ENCODE data around the gene RFTN1.

RFTN1 gene

GRCh38 chr3:16463119-16463518 lies 50.4 kb downstream of the RFTN1 start:
- DNase-seq: no peak

- DNase-seq: no peak
Observed at GRCh38 chr3:16462679-16463078, 50.8 kb downstream of the RFTN1 start.

- no peak for DNase-seq
Observed at GRCh38 chr3:16461463-16462245, 51.8 kb downstream of the RFTN1 start.

- DNase-seq: no peak
Observed at GRCh38 chr3:16460886-16461285, 52.6 kb downstream of the RFTN1 start.

- no peak for DNase-seq
Observed at GRCh38 chr3:16460273-16460672, 53.2 kb downstream of the RFTN1 start.

GRCh38 chr3:16456784-16457415 lies 56.6 kb downstream of the RFTN1 start:
- no peak for DNase-seq

- DNase-seq: no peak
Observed at GRCh38 chr3:16455966-16456365, 57.5 kb downstream of the RFTN1 start.

- no peak for DNase-seq
Observed at GRCh38 chr3:16455001-16455400, 58.5 kb downstream of the RFTN1 start.

- no peak for DNase-seq
Observed at GRCh38 chr3:16452261-16452660, 61.2 kb downstream of the RFTN1 start.

GRCh38 chr3:16449369-16449768 lies 64.1 kb downstream of the RFTN1 start:
- no peak for DNase-seq

GRCh38 chr3:16448639-16449070 lies 64.8 kb downstream of the RFTN1 start:
- DNase-seq: no peak

- no peak for DNase-seq
Observed at GRCh38 chr3:16447135-16447534, 66.4 kb downstream of the RFTN1 start.

- no peak for DNase-seq
Observed at GRCh38 chr3:16444344-16444743, 69.2 kb downstream of the RFTN1 start.

GRCh38 chr3:16442730-16443129 lies 70.8 kb downstream of the RFTN1 start:
- DNase-seq: no peak

- DNase-seq: no peak
Observed at GRCh38 chr3:16441371-16441875, 72.1 kb downstream of the RFTN1 start.

- DNase-seq: no peak
Observed at GRCh38 chr3:16439848-16440708, 73.4 kb downstream of the RFTN1 start.

- DNase-seq: no peak
Observed at GRCh38 chr3:16439163-16439847, 74.2 kb downstream of the RFTN1 start.

- DNase-seq: no peak
Observed at GRCh38 chr3:16437640-16438039, 75.9 kb downstream of the RFTN1 start.

- no peak for DNase-seq
Observed at GRCh38 chr3:16433701-16434151, 79.8 kb downstream of the RFTN1 start.

- DNase-seq: no peak
Observed at GRCh38 chr3:16432714-16433113, 80.8 kb downstream of the RFTN1 start.

GRCh38 chr3:16430717-16431630 lies 82.5 kb downstream of the RFTN1 start:
- no peak for DNase-seq

GRCh38 chr3:16429086-16429485 lies 84.4 kb downstream of the RFTN1 start:
- no peak for DNase-seq
